Measurements from ENCODE around the gene TMEM233. TPM values are rescaled to one million over a fixed set of nuclear protein-coding genes. Genes with fewer than 3 reads are reported as not detected.

The TMEM233 gene
- total RNA-seq, 1 donor from 2014 or later, result not detected

GRCh38 chr12:119687879-119688278, 94.3 kb downstream of the TMEM233 start:
- Mint-ChIP-seq H3K4me3 (ENCODE audit: low read depth) (no peak overlapping the region), H3K27me3 (no peaks in the 10 kb centered on the region), H3K36me3 (ENCODE audit: insufficient read depth) (peaks cover 12% of the 10 kb centered on the region)

GRCh38 chr12:119689935-119690500, 96.4 kb downstream of the TMEM233 start:
- Mint-ChIP-seq H3K36me3 (ENCODE audit: insufficient read depth) (peaks cover 12% of the 10 kb centered on the region), H3K4me1 (ENCODE audit: low read depth) (peaks cover 8% of the 10 kb centered on the region), H3K4me3 (ENCODE audit: low read depth) (no peak overlapping the region), H3K27ac (no peak overlapping the region), H3K27me3 (no peaks in the 10 kb centered on the region), H3K9me3 (ENCODE audit: low read depth) (no peaks in the 10 kb centered on the region)
- no peak for DNase-seq (ENCODE audit: low spot score, unreplicated experiment)
- TF ChIP-seq CTCF (IDR thresholded peaks at IDR 0.05; ENCODE audit: unreplicated experiment), result no peak

More at GRCh38 chr12:119687879-119688278, 94.3 kb downstream of the TMEM233 start:
- no peaks in the 10 kb centered on the region for H3K9me3 Mint-ChIP-seq (ENCODE audit: low read depth)
- peaks cover 20% of the 10 kb centered on the region for H3K4me1 Mint-ChIP-seq (ENCODE audit: low read depth)
- no peak for TF ChIP-seq CTCF (IDR thresholded peaks at IDR 0.05; ENCODE audit: unreplicated experiment)
- no peak overlapping the region for H3K27ac Mint-ChIP-seq
- no peak for DNase-seq (ENCODE audit: low spot score, unreplicated experiment)

- no peak for TF ChIP-seq CTCF (IDR thresholded peaks at IDR 0.05; ENCODE audit: unreplicated experiment)
- no peaks in the 10 kb centered on the region for H3K27me3 Mint-ChIP-seq
- peaks cover 9% of the 10 kb centered on the region for H3K36me3 Mint-ChIP-seq (ENCODE audit: insufficient read depth)
- DNase-seq (ENCODE audit: low spot score, unreplicated experiment), result no peak
- H3K4me1 Mint-ChIP-seq (ENCODE audit: low read depth), result peaks cover 4% of the 10 kb centered on the region
- H3K4me3 Mint-ChIP-seq (ENCODE audit: low read depth), result no peak overlapping the region
- H3K9me3 Mint-ChIP-seq (ENCODE audit: low read depth), result no peaks in the 10 kb centered on the region
- no peak overlapping the region for H3K27ac Mint-ChIP-seq
These were observed 97.7 kb downstream of the TMEM233 start for GRCh38 chr12:119691202-119691810.

- peaks cover 11% of the 10 kb centered on the region for H3K36me3 Mint-ChIP-seq (ENCODE audit: insufficient read depth)
- H3K9me3 Mint-ChIP-seq (ENCODE audit: low read depth), result no peaks in the 10 kb centered on the region
- H3K27ac Mint-ChIP-seq, result no peak overlapping the region
- peaks cover 7% of the 10 kb centered on the region for H3K4me1 Mint-ChIP-seq (ENCODE audit: low read depth)
- no peak for DNase-seq (ENCODE audit: low spot score, unreplicated experiment)
- H3K27me3 Mint-ChIP-seq, result no peaks in the 10 kb centered on the region
- H3K4me3 Mint-ChIP-seq (ENCODE audit: low read depth), result no peak overlapping the region
- TF ChIP-seq CTCF (IDR thresholded peaks at IDR 0.05; ENCODE audit: unreplicated experiment), result no peak
These were observed 98.8 kb downstream of the TMEM233 start for GRCh38 chr12:119692410-119692809.

Other genes with a start within 250 kb of the TMEM233 start
- gene PRKAB1, start 74.4 kb downstream of the TMEM233 start, total RNA-seq, result 41.3 and 44.7 TPM in 2 replicates

Measured in progenitor cell of endocrine pancreas (in vitro differentiated cells).